SW480 (cell line): Measurements from ENCODE around the gene MT1H.
"Not testable (repeated sequence)": the region's sequence is repeated elsewhere in the genome, so short reads cannot be mapped to it uniquely, and the experiment has no call there.

ENCODE experiments used
- DNase-seq: peaks from one replicate; pipeline ENCODE4 v3.0.0-alpha.2; 2016; ENCODE audit warnings: low spot score

The MT1H gene

DNA sequence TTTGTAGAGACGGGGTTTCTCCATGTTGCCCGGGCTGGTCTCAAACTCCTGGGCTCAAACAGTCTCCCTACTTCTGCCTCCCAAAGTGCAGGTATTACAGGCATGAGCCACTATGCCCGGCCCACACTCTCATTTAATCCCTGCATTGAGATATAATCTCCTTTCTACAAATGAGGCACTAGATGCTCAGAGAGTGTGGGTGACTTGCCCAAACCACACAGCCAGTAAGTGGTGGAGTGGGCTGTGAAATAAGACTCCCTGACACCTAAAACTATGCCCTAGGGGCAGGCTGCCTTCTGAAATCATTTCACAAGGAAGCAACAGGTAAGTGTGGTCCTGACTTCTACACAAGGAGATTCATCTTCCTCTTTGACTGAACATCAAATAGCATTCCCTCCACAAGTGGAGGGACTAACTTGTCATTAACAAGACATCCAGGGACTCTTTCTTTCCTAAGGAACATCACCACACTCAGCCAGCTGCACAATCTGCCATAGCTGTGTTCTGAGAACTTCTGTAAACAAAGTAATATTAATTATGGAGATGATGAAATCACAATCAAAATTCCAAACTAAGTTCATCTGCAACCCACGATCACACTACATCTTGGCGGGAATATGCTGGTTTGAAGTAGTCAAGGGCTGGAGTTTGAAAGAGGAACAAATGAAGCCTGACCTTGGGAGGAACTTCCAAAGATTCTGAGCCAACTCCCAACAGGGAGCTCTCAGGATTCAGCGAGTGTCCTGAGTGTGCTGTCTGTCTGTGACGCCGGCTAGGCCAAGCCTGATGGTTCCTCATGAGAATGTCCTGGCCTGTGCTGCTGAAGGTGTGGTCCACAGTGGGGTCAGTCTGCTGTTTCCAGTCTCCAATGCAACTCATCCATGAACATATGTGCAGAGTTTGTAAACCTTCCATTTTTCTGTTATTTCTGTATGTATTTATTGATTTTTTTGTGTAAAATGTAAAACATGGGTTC, 4.0 kb upstream of the MT1H start:
- not testable (repeated sequence) for DNase-seq

DNA sequence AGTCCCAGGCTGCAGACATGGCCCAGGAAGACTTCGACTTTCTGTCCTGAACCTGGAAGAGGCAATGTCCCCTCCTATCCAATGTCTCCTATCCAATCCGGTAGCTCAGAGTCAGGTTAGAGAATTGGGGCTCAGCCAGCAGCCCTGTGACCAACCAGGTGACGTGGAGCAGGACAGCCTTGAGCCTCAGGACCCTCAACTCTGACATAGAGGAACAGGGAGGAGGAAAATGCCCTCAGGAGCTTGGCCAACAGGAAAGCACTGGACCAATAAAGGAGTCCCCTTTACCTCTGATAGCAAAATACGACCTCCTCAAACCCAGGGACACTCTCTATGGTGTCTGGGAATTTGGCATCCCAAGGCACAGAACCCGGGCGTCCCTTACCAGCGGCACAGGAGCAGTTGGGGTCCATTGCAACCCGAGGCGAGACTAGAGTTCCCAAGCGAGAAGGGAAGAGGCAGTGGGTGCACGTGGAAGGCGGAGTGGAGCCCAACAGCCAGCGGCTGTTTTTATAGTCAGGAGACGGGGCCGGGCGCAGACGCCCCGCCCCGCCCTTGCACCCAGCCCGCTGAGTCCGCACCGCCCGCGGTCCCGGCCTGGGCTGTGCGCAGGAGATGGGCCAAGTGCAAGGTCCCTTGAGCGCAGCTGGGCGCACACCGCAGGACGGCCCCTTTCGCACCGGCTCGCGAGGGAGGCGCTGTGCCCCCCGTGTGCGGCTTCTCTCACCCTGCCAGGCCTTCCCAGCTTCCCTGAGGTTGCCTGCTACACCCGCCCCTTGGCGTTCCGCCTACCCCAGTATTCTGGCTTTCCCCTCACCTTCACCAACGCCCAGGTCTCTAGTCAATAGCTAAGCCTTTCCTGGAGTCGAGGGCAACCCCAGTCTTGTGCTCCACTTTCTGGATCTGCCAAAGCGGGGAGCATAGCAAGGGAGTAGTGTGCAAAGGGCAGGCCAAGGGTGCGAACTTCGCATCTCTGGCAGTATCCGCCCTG, 1.7 kb upstream of the MT1H start, which contains the start of gene MT1G:
Gene MT1G, minus strand, starts transcription at position 485 of the 991 bp plus-strand sequence. Its CDS starts 72 bp downstream, at position 413.
- DNase-seq: no peak

DNA sequence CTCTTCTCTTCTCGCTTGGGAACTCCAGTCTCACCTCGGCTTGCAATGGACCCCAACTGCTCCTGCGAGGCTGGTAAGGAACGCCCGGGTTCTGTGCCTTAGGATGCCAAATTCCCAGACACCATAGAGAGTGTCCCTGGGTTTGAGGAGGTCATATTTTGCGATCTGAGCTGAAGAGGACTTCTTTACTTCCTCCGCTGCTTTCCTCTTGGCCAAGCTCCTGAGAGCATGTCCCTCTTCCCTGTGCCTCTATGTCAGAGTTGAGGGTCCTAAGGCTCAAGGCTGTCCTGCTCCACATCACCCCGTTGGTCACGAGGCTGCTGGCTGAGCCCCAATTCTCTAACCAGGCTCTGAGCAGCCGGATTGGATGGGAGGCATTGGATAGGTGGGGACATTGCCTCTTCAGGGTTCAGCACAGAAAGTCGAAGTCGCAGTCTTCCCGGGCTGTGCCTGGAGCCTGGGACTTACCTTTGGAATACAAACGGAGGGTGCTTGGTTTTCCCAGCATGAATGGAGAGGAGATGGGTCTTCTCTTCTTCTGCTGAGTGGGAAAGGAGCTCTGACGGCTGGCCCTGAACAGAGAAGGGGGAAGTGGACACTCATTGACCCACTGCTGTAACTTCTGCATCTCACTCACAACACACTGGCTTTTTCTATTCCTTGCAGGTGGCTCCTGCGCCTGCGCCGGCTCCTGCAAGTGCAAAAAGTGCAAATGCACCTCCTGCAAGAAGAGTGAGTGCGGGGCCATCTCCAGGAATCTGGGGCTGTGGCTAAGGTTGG, 416 bp downstream of the MT1H start:
- no peak for DNase-seq

DNA sequence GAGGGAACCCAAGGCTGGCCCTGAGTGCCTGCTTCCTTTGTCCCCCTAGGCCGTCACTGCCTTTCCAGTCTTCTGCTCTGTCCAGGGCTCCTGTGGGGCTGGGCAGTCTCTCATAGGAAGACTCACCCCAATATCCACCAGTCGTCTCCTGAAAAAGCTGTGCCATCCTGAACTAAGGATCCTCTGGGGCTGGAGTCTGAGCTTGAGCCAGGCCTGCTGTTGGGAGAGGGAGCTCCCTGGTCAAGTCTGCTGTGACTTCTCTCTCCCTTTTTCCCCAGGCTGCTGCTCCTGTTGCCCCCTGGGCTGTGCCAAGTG, 963 bp downstream of the MT1H start:
- no peak for DNase-seq

DNA sequence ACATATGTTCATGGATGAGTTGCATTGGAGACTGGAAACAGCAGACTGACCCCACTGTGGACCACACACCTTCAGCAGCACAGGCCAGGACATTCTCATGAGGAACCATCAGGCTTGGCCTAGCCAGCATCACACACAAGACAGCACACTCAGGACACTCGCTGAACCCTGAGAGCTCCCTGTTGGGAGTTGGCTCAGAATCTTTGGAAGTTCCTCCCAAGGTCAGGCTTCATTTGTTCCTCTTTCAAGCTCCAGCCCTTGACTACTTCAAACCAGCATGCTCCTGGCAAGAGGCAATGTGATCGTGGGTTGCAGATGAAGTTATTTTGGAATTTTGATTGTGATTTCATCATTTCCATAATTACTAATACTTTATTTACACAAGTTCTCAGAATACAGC, 2.1 kb downstream of the MT1H start:
- not testable (repeated sequence) for DNase-seq

DNA sequence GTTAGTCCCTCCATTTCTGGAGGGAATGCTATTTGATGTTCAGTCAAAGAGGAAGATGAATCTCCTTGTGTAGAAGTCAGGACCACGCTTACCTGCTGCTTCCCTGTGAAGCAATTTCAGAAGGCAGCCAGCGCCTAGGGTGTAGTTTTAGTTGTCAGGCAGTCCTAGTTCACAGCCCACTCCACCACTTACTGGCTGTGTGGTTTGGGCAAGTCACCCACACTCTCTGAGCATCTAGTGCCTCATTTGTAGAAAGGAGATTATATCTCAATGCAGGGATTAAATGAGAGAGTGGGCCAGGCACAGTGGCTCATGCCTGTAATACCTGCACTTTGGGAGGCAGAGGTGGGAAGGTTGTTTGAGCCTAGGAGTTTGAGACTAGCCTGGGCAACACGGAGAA, 2.6 kb downstream of the MT1H start:
- DNase-seq: not testable (repeated sequence)

DNA sequence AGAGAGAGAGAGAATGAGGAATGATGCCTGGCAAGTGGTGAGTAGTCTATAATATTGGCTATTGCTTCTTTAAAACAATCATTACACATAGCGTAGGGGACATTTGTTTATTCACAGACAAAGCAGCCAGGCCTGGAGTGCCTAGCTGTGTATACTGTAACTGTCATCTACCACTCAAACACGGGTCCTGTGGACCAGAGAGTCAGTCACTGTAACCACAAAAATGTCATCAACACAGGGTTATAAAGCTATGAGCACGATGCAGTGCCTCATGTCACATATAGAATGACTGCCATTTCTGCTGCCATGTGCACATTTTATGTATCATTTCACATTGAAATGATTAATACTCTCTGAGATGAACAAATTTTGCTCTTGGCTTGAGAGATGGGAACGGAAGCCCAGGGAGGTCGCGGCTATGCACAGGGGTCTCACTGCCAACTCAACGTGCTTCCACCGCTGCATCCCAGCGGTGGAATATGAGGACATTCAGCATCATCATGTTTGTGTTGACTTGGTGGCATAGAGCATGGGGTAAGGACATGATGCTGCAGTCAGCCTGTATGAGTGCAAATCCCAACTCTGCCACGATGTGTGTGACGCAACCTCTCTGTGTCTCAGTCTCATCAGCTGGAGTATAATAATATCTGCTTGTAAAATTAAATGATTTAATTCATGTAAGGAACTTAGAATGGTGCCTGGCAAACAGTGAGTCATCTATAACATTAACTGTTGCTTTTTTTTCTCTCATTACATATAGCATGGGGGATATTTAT, 3.3 kb downstream of the MT1H start:
- peak; percentile 47 for DNase-seq

DNA sequence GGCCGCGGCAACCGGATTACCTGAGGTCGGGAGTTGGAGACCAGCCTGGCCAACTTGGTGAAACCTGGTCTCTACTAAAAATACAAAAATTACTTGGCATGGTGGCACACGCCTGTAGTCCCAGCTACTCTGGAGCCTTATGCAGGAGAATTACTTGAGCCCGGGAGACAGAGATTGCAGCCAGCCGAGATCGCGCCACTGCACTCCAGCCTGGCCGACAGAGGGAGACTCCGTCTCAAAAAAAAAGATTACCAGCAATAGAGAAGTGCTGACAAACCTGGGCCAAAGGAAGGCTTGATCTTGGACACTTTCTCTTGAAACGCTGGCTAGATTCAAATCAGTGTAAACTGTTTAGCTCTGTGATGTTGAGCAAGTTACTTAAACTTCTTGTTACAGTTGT, 4.3 kb downstream of the MT1H start:
- no peak for DNase-seq

DNA sequence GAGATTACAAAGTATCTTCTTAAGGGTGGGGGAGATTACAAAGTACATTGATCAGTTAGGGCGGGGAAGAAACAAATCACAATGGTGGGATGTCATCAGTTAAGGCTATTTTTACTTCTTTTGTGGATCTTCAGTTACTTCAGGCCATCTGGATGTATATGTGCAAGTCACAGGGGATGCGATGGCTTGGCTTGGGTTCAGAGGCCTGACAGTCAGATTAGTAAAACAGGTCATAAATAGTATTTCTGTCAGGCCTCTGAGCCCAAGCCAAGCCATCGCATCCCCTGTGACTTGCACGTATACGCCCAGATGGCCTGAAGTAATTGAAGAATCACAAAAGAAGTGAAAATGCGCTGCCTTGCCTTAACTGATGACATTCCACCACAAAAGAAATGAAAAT, 5.0 kb downstream of the MT1H start:
- DNase-seq: not testable (repeated sequence)

DNA sequence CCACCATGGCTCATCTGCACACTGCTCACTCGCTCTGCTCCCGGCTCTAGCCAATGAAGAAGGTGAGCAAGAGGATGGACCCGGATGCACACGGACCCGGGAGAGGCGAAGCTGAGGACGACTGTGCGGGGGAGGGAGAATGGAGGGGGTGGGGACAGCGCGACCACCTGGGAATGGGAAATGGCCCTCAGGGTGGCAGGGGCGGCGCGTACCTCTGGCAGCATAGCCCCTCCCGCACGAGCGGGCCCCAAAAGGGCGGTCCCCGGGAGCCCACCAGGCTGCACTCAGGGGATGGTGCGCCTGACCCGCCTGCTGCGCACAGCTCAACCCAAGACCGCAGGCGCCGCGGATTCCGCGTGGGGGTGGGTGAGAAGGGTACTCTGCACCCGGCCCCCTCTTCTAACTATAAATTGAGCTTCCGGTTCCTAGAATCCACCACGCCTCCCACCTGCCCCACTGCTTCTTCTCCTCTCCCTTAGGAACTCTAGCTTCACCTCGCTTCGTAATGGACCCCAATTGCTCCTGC, 6.1 kb downstream of the MT1H start:
- DNase-seq: no peak

DNA sequence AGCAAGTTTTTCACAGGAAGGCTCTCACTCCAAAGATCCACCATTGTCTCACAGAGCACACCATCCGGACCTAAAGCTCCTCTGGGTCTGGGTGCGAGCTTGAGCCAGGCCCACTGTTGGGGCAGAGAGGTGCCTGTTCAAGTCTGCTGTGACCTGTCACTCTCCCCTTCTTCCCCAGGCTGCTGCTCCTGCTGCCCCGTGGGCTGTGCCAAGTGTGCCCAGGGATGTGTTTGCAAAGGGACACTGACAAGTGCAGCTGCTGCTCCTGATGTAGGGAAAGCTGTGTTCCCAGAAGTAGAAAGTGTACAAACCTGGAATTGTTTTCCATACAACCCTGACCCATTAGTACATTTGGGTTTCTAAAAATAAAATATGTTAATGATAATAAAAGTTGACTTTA, 7.9 kb downstream of the MT1H start:
- DNase-seq: no peak

DNA sequence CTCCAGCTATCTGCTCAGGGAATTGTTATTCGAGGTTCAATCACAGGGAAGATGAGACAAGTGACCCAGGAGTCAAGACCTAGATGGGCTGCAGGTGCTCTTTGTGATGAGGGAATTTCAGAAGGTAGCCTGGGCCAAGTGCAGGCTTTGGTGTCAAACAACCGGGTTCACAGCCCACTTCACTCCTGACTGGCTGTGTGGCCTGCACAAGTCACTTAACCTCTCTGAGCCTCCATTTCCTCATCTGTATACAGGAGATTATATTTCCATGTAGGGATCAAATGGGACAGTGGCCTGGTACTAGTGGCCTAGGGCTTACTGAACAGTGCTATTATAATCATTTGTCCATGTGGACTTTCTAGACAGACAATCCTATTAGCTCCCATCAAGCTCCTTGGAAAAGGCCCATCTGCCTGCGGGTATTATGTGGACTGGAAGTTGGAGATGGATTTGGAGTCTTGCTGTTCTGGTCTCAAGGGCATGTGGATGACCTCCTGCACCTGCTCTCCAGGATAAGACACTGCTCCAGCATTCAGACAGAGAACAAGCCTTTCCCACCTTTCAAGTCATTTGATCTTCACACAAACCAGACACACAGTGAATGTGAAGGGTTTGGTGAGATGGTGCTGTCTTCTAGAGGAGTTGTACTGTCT, 9.6 kb downstream of the MT1H start:
- no peak for DNase-seq

DNA sequence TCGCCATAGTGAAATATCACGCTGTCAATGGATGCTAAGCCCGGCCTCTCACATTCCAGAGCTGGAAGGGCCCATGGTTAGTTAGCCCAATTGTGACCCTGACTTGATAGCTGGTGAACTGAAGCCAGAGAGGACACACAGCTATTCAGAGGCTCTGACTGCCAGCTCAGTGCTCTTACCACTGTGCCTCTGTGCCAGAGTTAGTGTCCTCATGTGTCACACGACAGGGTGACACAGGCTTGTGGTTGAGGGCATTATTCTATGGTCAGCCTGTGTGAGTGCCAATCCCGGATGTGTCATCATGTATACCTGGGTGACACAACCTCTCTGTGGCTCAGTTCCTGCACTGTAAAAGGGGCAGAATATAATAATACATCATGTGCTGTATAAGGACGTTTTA, 10.2 kb downstream of the MT1H start:
- peak; percentile 92 for DNase-seq

DNA sequence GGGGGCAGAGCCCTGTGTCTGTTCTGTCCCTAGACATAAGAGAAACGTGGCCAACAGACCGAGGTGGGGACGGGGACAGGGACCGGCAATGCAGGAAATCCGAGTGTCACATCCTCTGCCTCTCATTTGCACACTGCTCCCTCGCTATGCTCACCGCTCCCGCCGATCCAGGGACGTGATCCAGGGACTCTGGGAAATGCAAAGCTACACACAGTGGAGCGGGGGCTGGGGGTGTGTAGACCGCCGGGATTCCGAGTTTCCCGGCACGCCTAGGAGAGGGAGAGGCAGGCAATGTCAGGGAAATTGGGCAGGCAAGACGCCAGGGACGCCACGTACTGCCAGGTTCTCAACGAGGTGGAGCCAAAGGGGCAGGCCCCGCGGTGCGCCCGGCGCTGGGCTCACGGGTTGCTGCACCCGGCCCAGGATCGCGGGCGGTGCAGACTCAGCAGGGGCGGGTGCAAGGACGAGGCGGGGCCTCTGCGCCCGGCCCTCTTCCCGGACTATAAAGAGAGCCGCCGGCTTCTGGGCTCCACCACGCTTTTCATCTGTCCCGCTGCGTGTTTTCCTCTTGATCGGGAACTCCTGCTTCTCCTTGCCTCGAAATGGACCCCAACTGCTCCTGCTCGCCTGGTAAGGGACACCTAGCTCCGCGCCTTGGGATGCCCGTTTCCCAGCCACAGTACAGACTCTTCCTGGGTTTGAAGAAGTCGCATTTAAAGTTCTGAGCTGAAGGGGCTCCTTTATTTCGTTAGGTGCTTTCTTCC, 12.5 kb downstream of the MT1H start, which contains the start of gene MT1X:
Gene MT1X, plus strand, starts transcription at position 532 of the 764 bp plus-strand sequence. Its CDS starts 71 bp downstream, at position 603.
- DNase-seq: peak; percentile 89

DNA sequence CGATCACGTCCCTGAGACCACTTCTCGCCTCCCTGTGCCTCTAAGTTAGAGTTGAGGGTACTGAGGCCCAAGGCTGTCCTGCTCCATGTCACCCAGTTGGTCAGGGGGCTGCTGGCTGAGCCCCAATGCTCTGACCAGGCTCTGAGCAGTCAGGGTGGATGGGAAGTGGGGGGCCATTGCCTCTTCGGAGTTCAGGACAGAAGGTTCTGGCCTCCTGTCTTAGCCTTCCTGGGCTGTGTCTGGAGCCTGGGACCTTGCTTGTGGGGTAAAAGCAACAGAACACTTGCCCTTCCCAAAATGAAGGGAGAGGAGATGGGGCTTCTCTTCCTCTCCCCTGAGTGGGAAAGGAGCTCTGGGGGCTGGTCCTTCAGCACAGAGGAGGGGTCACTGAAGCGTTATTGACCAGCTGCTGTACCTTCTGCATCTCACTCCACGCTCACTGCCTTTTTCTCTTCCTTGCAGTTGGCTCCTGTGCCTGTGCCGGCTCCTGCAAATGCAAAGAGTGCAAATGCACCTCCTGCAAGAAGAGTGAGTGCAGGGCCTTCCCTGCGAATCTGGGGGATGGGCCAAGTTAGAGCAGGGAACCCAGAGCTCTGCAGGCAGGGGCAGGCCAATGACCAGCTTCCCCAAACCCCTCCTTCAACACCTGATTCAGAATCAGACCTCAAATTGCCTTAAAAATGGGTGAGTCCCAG, 13.2 kb downstream of the MT1H start:
- no peak for DNase-seq

DNA sequence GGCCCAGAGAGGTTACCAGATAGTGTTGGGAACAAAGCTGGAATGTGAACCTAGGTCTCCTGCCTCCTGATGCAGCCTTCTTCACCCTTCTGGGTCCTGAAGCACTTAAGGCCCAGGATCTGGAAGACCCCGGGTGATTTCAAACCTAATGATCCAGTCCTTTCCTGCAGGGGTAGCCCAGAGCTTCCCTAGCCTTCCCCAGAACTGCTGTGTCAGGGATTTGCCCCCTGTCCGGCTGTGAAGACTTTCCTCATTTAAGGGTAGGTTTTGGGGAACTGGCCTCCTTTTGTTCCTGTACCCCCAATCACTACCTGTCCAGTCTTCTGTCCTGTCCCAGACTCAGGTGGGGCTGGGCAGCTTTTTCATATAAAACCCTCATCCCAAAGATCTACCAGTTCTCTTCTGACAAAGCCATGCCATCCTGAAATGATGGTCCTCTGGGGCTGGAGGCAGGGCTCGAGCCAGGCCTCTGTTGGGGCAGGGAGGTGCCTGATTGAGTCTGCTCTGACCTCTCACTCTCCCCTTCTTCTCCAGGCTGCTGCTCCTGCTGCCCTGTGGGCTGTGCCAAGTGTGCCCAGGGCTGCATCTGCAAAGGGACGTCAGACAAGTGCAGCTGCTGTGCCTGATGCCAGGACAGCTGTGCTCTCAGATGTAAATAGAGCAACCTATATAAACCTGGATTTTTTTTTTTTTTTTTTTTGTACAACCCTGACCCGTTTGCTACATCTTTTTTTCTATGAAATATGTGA, 14.0 kb downstream of the MT1H start:
- no peak for DNase-seq

DNA sequence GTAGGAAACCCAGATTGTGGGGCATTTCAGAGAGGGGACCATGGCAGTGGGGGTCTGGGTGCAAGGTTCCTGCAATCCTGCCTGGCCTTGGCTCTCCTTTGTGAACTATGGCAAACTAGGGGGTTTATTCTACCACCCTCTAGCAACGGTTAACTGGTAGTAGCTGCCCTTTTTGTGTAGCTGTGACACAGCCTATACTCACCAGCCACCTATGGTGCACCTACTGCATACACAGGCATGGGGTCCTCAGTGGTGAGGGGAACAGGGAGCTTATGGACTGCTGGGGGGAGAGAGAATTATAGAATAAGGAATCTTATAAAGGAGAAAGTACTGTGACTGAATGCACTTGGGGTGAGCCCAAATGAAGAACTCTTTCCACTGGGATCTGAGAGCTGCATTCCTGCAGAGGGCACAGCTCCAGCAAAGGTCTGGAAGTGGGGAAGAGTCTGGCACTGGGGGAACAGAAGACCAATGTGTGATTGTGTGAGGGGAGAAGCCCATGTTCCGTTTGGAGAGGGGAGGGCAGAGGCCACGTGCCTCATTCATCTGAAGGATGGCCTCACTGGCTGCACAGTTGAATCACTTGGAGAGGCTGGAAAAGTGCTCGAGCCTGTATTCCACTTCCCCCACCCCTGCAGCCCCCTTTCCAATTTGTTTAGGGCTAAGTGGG, 14.8 kb downstream of the MT1H start:
- DNase-seq: no peak
